Fibroblast of villous mesenchyme (primary cell): Measurements from ENCODE around the gene MFSD12. TPM values are rescaled to one million over a fixed set of nuclear protein-coding genes. Genes with fewer than 3 reads are reported as not detected.

Source experiments
- DNase-seq: peaks from one replicate; pipeline ENCODE4 v3.0.0-alpha.2; 2010; ENCODE audit warnings: low read depth
- H3K4me3 ChIP-seq: 2 replicates; pipeline ENCODE4 v1.5.1; 2011; ENCODE audit warnings: low read depth, mild to moderate bottlenecking, low read length
- total RNA-seq: library from RNA; depleted of rRNA; stranded (reverse); fragments of >200 nt; gene quantifications from 2 replicates; pipeline ENCODE4 v1.2.3, GENCODE V29; 2012
- TF ChIP-seq, protein P1 (sequence below): IDR thresholded peaks from 2 replicates; pipeline ENCODE4 v1.5.1; 2012; ENCODE audit warnings: low read depth, mild to moderate bottlenecking, low read length; ENCODE audit not compliant: insufficient read depth

The MFSD12 gene
- total RNA-seq, 1 donor = 137 TPM

DNA sequence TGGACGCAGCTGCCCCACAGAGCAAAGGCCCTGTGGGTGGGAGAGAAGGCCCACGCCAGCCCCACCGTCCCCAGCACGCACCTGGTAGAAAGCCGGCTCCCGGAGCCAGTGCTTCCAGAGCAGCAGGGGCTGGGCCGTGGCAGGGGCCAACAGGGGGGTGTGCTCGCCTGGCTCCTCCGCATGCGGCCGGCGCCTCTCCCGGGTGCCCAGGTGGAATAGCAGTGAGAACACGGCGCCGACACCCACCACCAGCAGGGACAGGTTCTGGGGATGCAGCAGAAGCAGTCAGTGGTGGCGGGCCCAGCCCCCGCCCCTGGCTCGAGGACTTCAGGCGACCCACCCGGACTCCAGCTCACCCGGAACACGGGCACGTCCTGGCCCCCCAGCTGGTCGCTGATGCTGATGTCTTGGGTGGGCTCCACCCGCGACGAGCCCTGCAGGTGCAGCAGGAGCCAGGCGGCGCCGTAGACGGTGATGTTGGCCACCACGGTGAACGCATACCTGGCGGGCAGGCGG lies 9.6 kb downstream of the MFSD12 start:
- TF ChIP-seq, protein P1, sequence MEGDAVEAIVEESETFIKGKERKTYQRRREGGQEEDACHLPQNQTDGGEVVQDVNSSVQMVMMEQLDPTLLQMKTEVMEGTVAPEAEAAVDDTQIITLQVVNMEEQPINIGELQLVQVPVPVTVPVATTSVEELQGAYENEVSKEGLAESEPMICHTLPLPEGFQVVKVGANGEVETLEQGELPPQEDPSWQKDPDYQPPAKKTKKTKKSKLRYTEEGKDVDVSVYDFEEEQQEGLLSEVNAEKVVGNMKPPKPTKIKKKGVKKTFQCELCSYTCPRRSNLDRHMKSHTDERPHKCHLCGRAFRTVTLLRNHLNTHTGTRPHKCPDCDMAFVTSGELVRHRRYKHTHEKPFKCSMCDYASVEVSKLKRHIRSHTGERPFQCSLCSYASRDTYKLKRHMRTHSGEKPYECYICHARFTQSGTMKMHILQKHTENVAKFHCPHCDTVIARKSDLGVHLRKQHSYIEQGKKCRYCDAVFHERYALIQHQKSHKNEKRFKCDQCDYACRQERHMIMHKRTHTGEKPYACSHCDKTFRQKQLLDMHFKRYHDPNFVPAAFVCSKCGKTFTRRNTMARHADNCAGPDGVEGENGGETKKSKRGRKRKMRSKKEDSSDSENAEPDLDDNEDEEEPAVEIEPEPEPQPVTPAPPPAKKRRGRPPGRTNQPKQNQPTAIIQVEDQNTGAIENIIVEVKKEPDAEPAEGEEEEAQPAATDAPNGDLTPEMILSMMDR = no peak
- H3K4me3 ChIP-seq = no peak overlapping the region
- DNase-seq = no peak

DNA sequence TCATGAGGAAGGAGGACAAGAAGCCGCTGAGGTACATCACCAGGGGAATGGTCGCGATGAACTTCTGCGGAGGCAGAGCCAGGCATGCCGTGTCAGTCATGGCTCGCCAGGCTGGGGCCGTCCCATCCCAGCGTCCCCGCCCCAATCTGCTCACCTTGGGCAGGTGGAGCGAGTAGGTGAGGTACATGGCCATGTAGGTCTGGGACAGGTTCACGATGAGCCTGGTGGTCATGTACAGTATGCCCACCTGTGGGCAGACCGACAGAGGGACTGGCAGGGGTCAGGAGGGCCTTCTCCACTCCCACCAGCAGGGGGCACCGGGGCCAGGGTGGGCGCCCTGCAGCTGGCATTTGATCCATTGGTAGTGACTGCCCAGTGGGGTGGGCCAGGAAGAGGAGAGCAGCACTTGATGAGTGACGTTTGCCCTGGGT lies 10.1 kb downstream of the MFSD12 start:
- H3K4me3 ChIP-seq = no peak overlapping the region
- DNase-seq = no peak
- TF ChIP-seq, protein P1 = peak; percentile 63

DNA sequence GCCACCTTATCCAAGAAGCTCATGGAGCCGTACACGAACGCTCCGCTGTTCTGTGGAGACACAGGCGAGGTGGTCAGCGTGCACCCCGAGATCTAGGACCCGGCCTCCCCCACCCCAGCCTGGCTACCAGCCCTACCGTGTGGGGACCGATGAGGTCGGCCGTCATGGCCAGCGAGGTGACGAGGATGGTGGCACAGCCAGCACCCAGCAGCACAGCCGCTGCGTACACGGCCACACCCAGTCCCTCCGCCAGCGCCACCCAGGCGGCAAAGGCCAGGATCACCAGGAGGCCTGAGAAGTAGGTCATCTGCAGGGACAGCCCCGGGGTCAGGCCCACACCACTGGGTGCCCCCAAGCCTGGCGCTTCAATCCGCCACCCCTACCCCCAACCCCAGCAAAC lies 11.3 kb downstream of the MFSD12 start:
- TF ChIP-seq, protein P1 = no peak
- H3K4me3 ChIP-seq = no peak overlapping the region
- DNase-seq = no peak

DNA sequence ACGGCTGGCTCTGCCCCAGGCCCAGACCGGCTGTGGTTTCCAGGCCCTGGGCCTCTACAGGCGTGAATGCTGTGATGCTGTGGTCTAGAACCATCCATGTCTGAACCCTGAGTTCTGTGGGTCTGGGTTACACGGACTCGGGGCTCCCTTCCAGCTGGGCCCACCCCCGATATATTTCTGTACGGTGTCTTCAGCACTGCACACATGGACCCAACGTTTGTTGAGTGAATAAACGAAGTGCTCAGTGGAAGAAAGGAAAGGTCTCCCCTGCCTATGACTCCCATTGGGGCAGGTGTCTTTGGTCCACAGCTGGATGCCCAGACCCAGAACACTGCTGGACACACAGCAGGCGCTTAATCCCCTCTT lies 11.7 kb downstream of the MFSD12 start:
- DNase-seq = no peak
- H3K4me3 ChIP-seq = no peak overlapping the region
- TF ChIP-seq, protein P1 = no peak

DNA sequence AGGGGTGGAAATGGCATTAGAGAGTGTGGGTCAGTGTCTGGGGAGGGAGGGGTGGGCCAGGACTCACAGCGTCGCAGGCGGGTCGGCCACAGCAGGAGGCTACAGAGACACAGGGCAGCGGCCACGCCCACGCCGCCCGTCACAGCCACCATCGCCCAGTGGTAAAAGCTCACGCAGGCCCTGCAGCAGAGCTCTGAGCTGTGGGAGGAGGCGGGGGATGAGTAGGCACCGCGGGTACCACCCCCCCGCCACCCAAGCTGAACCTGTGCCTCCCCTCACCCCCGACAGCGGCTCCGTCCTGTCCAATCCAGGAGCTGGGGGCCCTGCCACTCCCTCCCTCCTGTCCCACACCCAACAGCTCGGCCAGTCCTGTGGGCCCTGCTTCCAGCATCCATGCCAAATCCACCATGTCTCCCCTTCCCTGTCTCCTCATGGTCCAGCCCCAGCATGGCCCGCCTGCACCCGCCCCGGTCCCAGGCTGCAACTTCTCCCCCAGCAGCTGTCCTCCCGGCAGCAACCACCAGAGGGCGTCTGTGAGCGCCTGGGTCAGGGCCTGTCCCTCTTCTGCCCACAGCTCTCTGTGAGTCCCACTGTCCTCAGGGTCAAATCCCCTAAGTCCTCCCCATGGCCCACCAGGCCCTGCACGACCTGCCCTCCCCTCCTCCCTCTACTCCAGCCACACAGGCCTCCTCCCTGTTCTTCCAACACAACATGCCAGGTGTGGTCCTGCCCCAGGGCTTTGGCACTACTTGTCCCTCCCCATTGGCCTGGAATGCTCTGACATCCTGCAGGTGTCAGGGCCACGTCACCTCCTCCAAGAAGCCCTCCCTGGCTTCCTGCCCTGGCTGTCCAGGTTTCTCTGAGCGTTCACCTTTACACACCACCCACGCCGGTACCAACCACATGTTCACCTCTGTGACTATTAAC lies 12.4 kb downstream of the MFSD12 start:
- peak; percentile 46 for DNase-seq
- H3K4me3 ChIP-seq = no peak overlapping the region
- TF ChIP-seq, protein P1 = peak; percentile 89

DNA sequence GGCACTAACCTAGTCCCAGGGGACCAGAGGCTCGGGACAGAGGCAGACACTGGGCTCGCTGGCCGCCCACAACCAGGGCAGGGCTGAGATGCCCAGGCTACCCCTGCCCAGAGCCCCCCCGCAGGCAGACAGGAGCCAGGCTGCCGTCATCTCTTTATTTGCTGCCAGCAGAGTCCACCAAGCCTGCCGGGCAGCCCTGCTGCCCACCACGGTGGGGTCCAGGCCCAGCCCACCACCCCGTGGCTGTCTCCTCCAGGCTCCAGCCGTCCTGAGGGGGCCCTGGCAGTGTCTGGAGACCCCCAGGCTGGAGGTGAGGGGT lies 13.4 kb downstream of the MFSD12 start:
- DNase-seq = no peak
- H3K4me3 ChIP-seq = no peak overlapping the region
- TF ChIP-seq, protein P1 = no peak
